HepG2 (cell line): ENCODE measurements around the gene ZNHIT1. TPM values are rescaled to one million over a fixed set of nuclear protein-coding genes. Genes with fewer than 3 reads are reported as not detected.

Experiments
- ATAC-seq: fragments of 200-7000 bp; cut with Tn5 transposase; 3 replicates; pipeline ENCODE4 v1.9.1; 2020; ENCODE audit warnings: mild to moderate bottlenecking, moderate library complexity
- BruUV-seq: library from RNA; stranded (reverse); fragments of 400-500 nt; replicated peaks from 2 replicates; lab custom pipeline; 2021; lab: Mats Ljungman, UMichigan
- CTCF ChIA-PET: fragments of 300-600 bp; formaldehyde crosslinking; extraction: SDS; loops from one replicate; lab custom pipeline; 2021; ENCODE audit warnings: low total read pairs, inconsistent platforms, low intra/inter-chr PET ratio; lab: Yijun Ruan, JAX
- POLR2A ChIA-PET: fragments of 350-600 bp; sonication (Branson Sonifier 250); formaldehyde crosslinking; loops from one replicate; lab custom pipeline; 2020; ENCODE audit warnings: antibody characterized with exemption, inconsistent platforms; lab: Yijun Ruan, JAX
- DNase-seq: peaks from one replicate; pipeline ENCODE4 v3.0.0-alpha.2; 2015; ENCODE audit warnings: low spot score
- FAIRE-seq: peaks from 3 replicates; lab custom pipeline; 2011; peaks lifted over from hg19 to GRCh38; lab: Jason Lieb, UNC
- H2AFZ ChIP-seq: one replicate; pipeline ENCODE4 v1.6.1; 2011; ENCODE audit warnings: low read length, inconsistent platforms
- H3K27ac ChIP-seq: fragments of 300-600 bp; 3 replicates; pipeline ENCODE4 v1.8.0; 2011; ENCODE audit warnings: mixed run types, mild to moderate bottlenecking, mixed read lengths, low read length, inconsistent platforms; ENCODE audit not compliant: insufficient read depth; ENCODE audit errors: extremely low read length
- H3K27me3 ChIP-seq, 2 experiments: fragments of 200-600 bp in 1 of 2; 2 replicates in 1 of 2; 3 replicates in 1 of 2; pipeline versions ENCODE4 v1.6.0 to v1.8.0; 2011; ENCODE audit warnings: low read length in 2 of 2, mild to moderate bottlenecking in 2 of 2, moderate library complexity in 2 of 2, inconsistent platforms in 1 of 2; ENCODE audit not compliant: insufficient read depth in 2 of 2, control insufficient read depth in 1 of 2
- H3K36me3 ChIP-seq, 2 experiments: fragments of 200-600 bp in 1 of 2; replicated peaks in 1 of 2; 2 replicates in 1 of 2; 3 replicates in 1 of 2; pipeline versions ENCODE4 v1.5.1 to v1.8.0; 2011; ENCODE audit warnings: low read length in 2 of 2, inconsistent platforms in 1 of 2; ENCODE audit not compliant: insufficient read depth in 2 of 2, control insufficient read depth in 1 of 2
- H3K4me1 ChIP-seq: 2 replicates; pipeline ENCODE4 v1.5.1; 2012; ENCODE audit warnings: low read length, inconsistent platforms; ENCODE audit not compliant: insufficient read depth
- H3K4me2 ChIP-seq: 2 replicates; pipeline ENCODE4 v1.6.0; 2011; ENCODE audit warnings: low read depth, low read length, inconsistent platforms
- H3K4me3 ChIP-seq, 3 experiments: fragments of 200-600 bp in 1 of 3; sonication (generic), shearing (Covaris generic) in 1 of 3; replicated peaks in 1 of 3; 2 replicates each; pipeline ENCODE4 v1.5.1; 2011 to 2016; ENCODE audit warnings: low read length in 3 of 3, inconsistent platforms in 2 of 3, low read depth in 2 of 3, mild to moderate bottlenecking in 2 of 3, control low read depth in 1 of 3, mixed read lengths in 1 of 3; ENCODE audit not compliant: insufficient read depth in 1 of 3
- H3K79me2 ChIP-seq: one replicate; pipeline ENCODE4 v1.6.1; 2011; ENCODE audit warnings: low read length, inconsistent platforms; ENCODE audit not compliant: insufficient read depth
- H3K9ac ChIP-seq: 2 replicates; pipeline ENCODE4 v1.6.0; 2011; ENCODE audit warnings: mild to moderate bottlenecking, low read depth, low read length, inconsistent platforms; ENCODE audit not compliant: insufficient read depth
- H3K9me3 ChIP-seq: 2 replicates; pipeline ENCODE4 v1.5.1; 2012; ENCODE audit warnings: mild to moderate bottlenecking, low read length
- H4K20me1 ChIP-seq: 2 replicates; pipeline ENCODE4 v1.6.0; 2011; ENCODE audit warnings: inconsistent platforms, mild to moderate bottlenecking, low read length, moderate library complexity; ENCODE audit not compliant: insufficient read depth
- AGO2 ChIP-seq: fragments of 200-400 bp; formaldehyde crosslinking; optimal IDR thresholded peaks from 2 replicates; pipeline ENCODE3; 2017; ENCODE audit warnings: mild to moderate bottlenecking, low read depth, low read length, moderate library complexity
- MAFK ChIP-seq, 2 experiments: IDR thresholded peaks in 1 of 2; conservative IDR thresholded peaks in 1 of 2; 2 replicates each; pipeline ENCODE4 v1.6.1; 2011; ENCODE audit warnings: improper control_type of control experiment in 2 of 2, low read length in 2 of 2
- POLR2A ChIP-seq, 2 experiments: IDR thresholded peaks; 2 replicates each; pipeline ENCODE4 v1.6.1; 2011; ENCODE audit warnings: low read depth in 2 of 2, low read length in 2 of 2, mild to moderate bottlenecking in 1 of 2, moderate library complexity in 1 of 2; ENCODE audit not compliant: insufficient read depth in 1 of 2
- RBFOX2 ChIP-seq: fragments of 200-400 bp; formaldehyde crosslinking; IDR thresholded peaks from 2 replicates; pipeline ENCODE4 v1.6.1; 2017; ENCODE audit warnings: low read depth, mild to moderate bottlenecking, low read length
- WGBS: methylation state at CpG from one replicate; pipeline ENCODE4 v1.1.6; 2017; ENCODE audit warnings: low lambda C conversion rate; 5-methylcytosine and 5-hydroxymethylcytosine counted together
- in situ Hi-C: cut with HindIII; loops from 2 replicates; pipeline ENCODE4 v1.10.0; 2017; ENCODE audit warnings: low pct_unique_long_range_greater_than_20kb; ENCODE audit not compliant: extremely low pct_ligation_motif_present
- intact Hi-C: fragments of 100-400 bp; cut with micrococcal nuclease; formaldehyde crosslinking; loops from one replicate; pipeline ENCODE4 v1.10.0; 2022; ENCODE audit not compliant: unreplicated experiment
- polyA plus RNA-seq, 8 experiments: library from polyadenylated mRNA; depleted of rRNA in 3 of 8; stranded (reverse) in 7 of 8; unstranded in 1 of 8; fragments of >200 nt; fragmentation: Illumina TruSeq in 4 of 8; extraction: Trizol in 4 of 8; gene quantifications; 2 replicates each; pipeline versions ENCODE4 v1.2.1 to v1.2.3, GENCODE V29; 2011 to 2016; ENCODE audit warnings: low read depth in 4 of 8, missing spikeins in 1 of 8, mixed read lengths in 1 of 8; ENCODE audit not compliant: insufficient read depth in 1 of 8
- total RNA-seq, 5 experiments: library from RNA; depleted of rRNA; stranded (reverse); fragments of >200 nt; fragmentation: Illumina TruSeq; extraction: Trizol; gene quantifications; 2 replicates each; pipeline ENCODE4 v1.2.3, GENCODE V29; 2016; ENCODE audit warnings: low read depth in 1 of 5
- TF ChIP-seq, protein P1 (sequence below): sonication (generic); formaldehyde crosslinking; IDR thresholded peaks from 2 replicates; pipeline ENCODE4 v1.4.0; 2020; ENCODE audit warnings: mild to moderate bottlenecking, missing genetic modification reagents
- TF ChIP-seq, protein P2 (sequence below): sonication (generic); formaldehyde crosslinking; IDR thresholded peaks from 2 replicates; pipeline ENCODE4 v1.5.1; 2020; ENCODE audit warnings: mild to moderate bottlenecking, missing genetic modification reagents, moderate library complexity

ZNHIT1 gene
- total and polyA plus RNA-seq, 2 of the 13 experiments (the other 11 are each of a cell fraction or from before 2014, with no cell fraction given): 32.5 to 64.5 TPM

DNA sequence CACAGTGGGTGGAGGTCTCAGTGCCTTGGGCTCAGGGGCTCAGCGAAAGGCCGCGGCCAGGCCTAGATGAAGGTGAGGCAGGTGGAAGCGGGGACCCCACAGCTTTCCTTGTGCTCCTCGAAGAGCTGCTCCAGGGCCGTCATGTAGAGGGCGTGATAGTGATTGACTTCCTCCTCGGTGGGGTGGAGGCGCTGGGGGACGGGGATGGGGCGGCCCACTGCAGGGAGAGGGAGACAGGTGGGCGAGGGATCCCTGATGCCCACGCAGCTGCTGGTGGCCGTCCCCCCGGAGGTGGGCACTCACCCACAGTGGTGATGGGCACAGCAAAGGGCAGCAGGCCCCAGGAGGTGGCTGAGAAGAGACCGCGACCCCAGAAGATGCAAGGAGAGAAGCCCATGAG lies 22.1 kb upstream of the ZNHIT1 start:
- intact Hi-C loops (no loop called here), in situ Hi-C loops (no loop called here)
- no peak for FAIRE-seq
- H4K20me1 ChIP-seq: peaks cover 3% of the 10 kb centered on the region; the same call in 1 of the 2 replicates
- H3K79me2 ChIP-seq: peaks cover 12% of the 10 kb centered on the region
- DNase-seq: no peak
- H3K4me2 ChIP-seq: no peak overlapping the region
- no TSS peak for BruUV-seq
- H2AFZ ChIP-seq: no peak overlapping the region
- ATAC-seq: no peak
- ChIA-PET CTCF (no interaction called here), POLR2A (interaction anchor here (1.8 to 3.3 kb wide), 2 partner anchors 13 to 22 kb away, joined by 6 to 19 read pairs; partner anchors contain the start of genes PLOD3 and ZNHIT1)
- no peaks in the 10 kb centered on the region for H3K9me3 ChIP-seq
- 99% methylated on average over 11 of the region's 17 CpGs for WGBS
- no peak overlapping the region for H3K4me3 ChIP-seq
- no peak overlapping the region for H3K27ac ChIP-seq
- no peaks in the 10 kb centered on the region; a peak in 1 of 5 replicates for H3K27me3 ChIP-seq
- H3K4me1 ChIP-seq: peaks cover 51% of the 10 kb centered on the region
- no peak overlapping the region for H3K9ac ChIP-seq
- TF ChIP-seq RBFOX2 (peak; percentile 61), MAFK (conservative IDR thresholded peaks at IDR 0.05 in 1 of 2, IDR thresholded peaks at IDR 0.05 in 1 of 2; ENCODE audit: low read length in 2 of 2) (no peak), AGO2 (peak; percentile 55), POLR2A (IDR thresholded peaks at IDR 0.05; ENCODE audit: insufficient read depth in 1 of 2, low read depth in 2 of 2, low read length in 2 of 2) (peak in 1 of 2 experiments; percentile 41; a peak in 1 of 4 replicates)
- TF ChIP-seq, all 625 proteins: peak for 3
- peaks cover 0 to 2% of the 10 kb centered on the region in 2 experiments; a peak in 1 of 5 replicates for H3K36me3 ChIP-seq

DNA sequence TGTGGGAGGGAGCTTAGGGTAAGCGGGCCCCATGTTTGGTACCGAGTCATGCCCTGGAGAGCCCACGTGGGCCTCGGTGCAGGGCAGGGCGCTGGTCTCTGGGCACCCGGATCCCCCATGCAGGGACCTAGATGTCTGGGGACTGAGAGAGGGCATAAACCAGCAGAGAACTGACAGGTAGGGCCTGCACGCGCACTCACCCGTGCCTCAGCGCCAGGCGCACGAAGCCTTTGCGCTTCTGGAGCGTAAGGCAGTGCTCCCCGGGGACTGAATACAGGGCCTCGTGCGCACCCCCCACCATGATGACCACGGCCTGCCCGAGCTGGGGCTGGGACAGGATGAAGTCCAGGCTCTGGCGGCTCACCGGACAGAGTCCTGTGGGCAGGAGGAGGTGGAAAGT lies 20.0 kb upstream of the ZNHIT1 start:
- CTCF ChIA-PET: no interaction called here
- DNase-seq (no peak), ATAC-seq (no peak), FAIRE-seq (no peak)
- POLR2A ChIA-PET: interaction anchor here (3.7 to 11.6 kb wide), 2 partner anchors 15 to 17 kb away, joined by 22 to 202 read pairs; partner anchors contain the start of genes PLOD3 and ZNHIT1
- peaks cover 0 to 2% of the 10 kb centered on the region in 2 experiments; a peak in 1 of 5 replicates for H3K36me3 ChIP-seq
- whole genome bisulfite sequencing: 100% methylated on average over 6 of the region's 21 CpGs
- H3K27me3 ChIP-seq: no peaks in the 10 kb centered on the region; a peak in 1 of 5 replicates
- H3K4me3 ChIP-seq: no peak overlapping the region
- H3K9me3 ChIP-seq: no peaks in the 10 kb centered on the region
- no peak overlapping the region for H3K27ac ChIP-seq
- H4K20me1 ChIP-seq: peaks cover 3% of the 10 kb centered on the region; the same call in 1 of the 2 replicates
- peaks cover 12% of the 10 kb centered on the region for H3K79me2 ChIP-seq
- intact Hi-C loops (no loop called here), in situ Hi-C loops (no loop called here)
- H3K4me2 ChIP-seq: no peak overlapping the region
- H3K4me1 ChIP-seq: peaks cover 50% of the 10 kb centered on the region
- H2AFZ ChIP-seq: no peak overlapping the region
- no TSS peak for BruUV-seq
- H3K9ac ChIP-seq: no peak overlapping the region
- TF ChIP-seq AGO2 (peak; percentile 69), POLR2A (IDR thresholded peaks at IDR 0.05; ENCODE audit: insufficient read depth in 1 of 2, low read depth in 2 of 2, low read length in 2 of 2) (peak in 1 of 2 experiments; percentile 40; a peak in 1 of 4 replicates), RBFOX2 (peak; percentile 74)
- TF ChIP-seq, protein P1, sequence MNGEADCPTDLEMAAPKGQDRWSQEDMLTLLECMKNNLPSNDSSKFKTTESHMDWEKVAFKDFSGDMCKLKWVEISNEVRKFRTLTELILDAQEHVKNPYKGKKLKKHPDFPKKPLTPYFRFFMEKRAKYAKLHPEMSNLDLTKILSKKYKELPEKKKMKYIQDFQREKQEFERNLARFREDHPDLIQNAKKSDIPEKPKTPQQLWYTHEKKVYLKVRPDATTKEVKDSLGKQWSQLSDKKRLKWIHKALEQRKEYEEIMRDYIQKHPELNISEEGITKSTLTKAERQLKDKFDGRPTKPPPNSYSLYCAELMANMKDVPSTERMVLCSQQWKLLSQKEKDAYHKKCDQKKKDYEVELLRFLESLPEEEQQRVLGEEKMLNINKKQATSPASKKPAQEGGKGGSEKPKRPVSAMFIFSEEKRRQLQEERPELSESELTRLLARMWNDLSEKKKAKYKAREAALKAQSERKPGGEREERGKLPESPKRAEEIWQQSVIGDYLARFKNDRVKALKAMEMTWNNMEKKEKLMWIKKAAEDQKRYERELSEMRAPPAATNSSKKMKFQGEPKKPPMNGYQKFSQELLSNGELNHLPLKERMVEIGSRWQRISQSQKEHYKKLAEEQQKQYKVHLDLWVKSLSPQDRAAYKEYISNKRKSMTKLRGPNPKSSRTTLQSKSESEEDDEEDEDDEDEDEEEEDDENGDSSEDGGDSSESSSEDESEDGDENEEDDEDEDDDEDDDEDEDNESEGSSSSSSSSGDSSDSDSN (CRISPR knock-in tag): no peak
- TF ChIP-seq, protein P2, sequence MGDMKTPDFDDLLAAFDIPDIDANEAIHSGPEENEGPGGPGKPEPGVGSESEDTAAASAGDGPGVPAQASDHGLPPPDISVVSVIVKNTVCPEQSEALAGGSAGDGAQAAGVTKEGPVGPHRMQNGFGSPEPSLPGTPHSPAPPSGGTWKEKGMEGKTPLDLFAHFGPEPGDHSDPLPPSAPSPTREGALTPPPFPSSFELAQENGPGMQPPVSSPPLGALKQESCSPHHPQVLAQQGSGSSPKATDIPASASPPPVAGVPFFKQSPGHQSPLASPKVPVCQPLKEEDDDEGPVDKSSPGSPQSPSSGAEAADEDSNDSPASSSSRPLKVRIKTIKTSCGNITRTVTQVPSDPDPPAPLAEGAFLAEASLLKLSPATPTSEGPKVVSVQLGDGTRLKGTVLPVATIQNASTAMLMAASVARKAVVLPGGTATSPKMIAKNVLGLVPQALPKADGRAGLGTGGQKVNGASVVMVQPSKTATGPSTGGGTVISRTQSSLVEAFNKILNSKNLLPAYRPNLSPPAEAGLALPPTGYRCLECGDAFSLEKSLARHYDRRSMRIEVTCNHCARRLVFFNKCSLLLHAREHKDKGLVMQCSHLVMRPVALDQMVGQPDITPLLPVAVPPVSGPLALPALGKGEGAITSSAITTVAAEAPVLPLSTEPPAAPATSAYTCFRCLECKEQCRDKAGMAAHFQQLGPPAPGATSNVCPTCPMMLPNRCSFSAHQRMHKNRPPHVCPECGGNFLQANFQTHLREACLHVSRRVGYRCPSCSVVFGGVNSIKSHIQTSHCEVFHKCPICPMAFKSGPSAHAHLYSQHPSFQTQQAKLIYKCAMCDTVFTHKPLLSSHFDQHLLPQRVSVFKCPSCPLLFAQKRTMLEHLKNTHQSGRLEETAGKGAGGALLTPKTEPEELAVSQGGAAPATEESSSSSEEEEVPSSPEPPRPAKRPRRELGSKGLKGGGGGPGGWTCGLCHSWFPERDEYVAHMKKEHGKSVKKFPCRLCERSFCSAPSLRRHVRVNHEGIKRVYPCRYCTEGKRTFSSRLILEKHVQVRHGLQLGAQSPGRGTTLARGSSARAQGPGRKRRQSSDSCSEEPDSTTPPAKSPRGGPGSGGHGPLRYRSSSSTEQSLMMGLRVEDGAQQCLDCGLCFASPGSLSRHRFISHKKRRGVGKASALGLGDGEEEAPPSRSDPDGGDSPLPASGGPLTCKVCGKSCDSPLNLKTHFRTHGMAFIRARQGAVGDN (CRISPR knock-in tag): peak; percentile 23; the same call in 1 of the 2 replicates
